Endothelial cell of umbilical vein (primary cell): ENCODE measurements around the gene PTAFR.

ENCODE experiments used
- EZH2 ChIP-seq: IDR thresholded peaks from 2 replicates; pipeline ENCODE4 v1.6.1; 2012; ENCODE audit warnings: borderline replicate concordance, low read depth, mild to moderate bottlenecking, moderate library complexity, low read length, inconsistent platforms; ENCODE audit not compliant: severe bottlenecking
- FOS ChIP-seq: IDR thresholded peaks from 2 replicates; pipeline ENCODE4 v1.6.1; 2011; ENCODE audit warnings: mild to moderate bottlenecking, low read length, moderate library complexity, borderline replicate concordance; ENCODE audit not compliant: insufficient read depth
- GATA2 ChIP-seq: IDR thresholded peaks from 2 replicates; pipeline ENCODE4 v1.7.0; 2011; ENCODE audit warnings: low read depth, mild to moderate bottlenecking, moderate library complexity, mixed read lengths, low read length; ENCODE audit not compliant: insufficient read length, insufficient read depth
- JUN ChIP-seq: IDR thresholded peaks from 2 replicates; pipeline ENCODE4 v1.6.1; 2011; ENCODE audit warnings: borderline replicate concordance, low read depth; ENCODE audit not compliant: insufficient read length, insufficient read depth
- MYC ChIP-seq: IDR thresholded peaks from one replicate; pipeline ENCODE4 v1.6.1; 2011; ENCODE audit warnings: mild to moderate bottlenecking, low read depth, low read length
- POLR2A ChIP-seq: IDR thresholded peaks from 2 replicates; pipeline ENCODE4 v1.6.1; 2012; ENCODE audit warnings: low read depth, mild to moderate bottlenecking, control low read depth, low read length
- POLR2AphosphoS5 ChIP-seq: IDR thresholded peaks from 2 replicates; pipeline ENCODE4 v1.6.1; 2012; ENCODE audit warnings: low read depth, mild to moderate bottlenecking, control low read depth, low read length, moderate library complexity; ENCODE audit not compliant: insufficient read depth
- TF ChIP-seq, protein P1 (sequence below), 2 donors: IDR thresholded peaks; 1 replicate in 1 of 2; 2 replicates in 1 of 2; pipeline ENCODE4 v1.5.1; 2011; ENCODE audit warnings: low read length in 2 of 2, mild to moderate bottlenecking in 2 of 2, moderate library complexity in 2 of 2, control low read depth in 1 of 2, inconsistent platforms in 1 of 2, low read depth in 1 of 2; ENCODE audit not compliant: insufficient read depth in 1 of 2; ENCODE audit errors: extremely low read depth in 1 of 2
- TF ChIP-seq, protein P2 (sequence below): IDR thresholded peaks from 2 replicates; pipeline ENCODE4 v1.6.1; 2011; ENCODE audit not compliant: insufficient read depth, insufficient read length

DNA sequence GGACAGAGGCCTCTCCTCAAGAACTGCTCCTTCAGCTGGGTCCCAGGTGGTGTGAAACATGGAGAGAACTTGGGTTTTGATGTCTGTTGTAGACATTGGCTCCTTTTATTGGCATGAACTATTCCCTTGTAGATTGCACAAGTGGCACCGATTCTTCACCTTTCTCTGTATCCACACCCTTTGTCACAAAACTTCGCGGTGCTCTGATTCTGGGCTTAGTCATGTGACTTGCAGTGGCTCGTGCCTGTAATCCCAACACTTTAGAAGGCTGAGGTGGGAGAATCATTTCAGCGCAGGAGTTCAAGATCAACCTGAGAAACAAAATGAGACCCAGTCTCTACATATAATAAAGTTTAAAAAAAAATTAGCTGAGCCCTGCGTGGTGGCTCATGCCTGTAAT lies 45.6 kb downstream of the PTAFR start:
- TF ChIP-seq, protein P1, sequence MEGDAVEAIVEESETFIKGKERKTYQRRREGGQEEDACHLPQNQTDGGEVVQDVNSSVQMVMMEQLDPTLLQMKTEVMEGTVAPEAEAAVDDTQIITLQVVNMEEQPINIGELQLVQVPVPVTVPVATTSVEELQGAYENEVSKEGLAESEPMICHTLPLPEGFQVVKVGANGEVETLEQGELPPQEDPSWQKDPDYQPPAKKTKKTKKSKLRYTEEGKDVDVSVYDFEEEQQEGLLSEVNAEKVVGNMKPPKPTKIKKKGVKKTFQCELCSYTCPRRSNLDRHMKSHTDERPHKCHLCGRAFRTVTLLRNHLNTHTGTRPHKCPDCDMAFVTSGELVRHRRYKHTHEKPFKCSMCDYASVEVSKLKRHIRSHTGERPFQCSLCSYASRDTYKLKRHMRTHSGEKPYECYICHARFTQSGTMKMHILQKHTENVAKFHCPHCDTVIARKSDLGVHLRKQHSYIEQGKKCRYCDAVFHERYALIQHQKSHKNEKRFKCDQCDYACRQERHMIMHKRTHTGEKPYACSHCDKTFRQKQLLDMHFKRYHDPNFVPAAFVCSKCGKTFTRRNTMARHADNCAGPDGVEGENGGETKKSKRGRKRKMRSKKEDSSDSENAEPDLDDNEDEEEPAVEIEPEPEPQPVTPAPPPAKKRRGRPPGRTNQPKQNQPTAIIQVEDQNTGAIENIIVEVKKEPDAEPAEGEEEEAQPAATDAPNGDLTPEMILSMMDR (IDR thresholded peaks at IDR 0.05; ENCODE audit: extremely low read depth in 1 of 2, insufficient read depth in 1 of 2, low read depth in 1 of 2, low read length in 2 of 2), result no peak
- TF ChIP-seq POLR2A (no peak), MYC (no peak), POLR2AphosphoS5 (no peak), EZH2 (no peak), JUN (no peak), FOS (no peak), GATA2 (no peak)
- TF ChIP-seq, protein P2, sequence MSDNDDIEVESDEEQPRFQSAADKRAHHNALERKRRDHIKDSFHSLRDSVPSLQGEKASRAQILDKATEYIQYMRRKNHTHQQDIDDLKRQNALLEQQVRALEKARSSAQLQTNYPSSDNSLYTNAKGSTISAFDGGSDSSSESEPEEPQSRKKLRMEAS, result no peak
